GM18867 (cell line): Measurements from ENCODE around the gene JPH2.
"Not testable (repeated sequence)": the region's sequence is repeated elsewhere in the genome, so short reads cannot be mapped to it uniquely, and the experiment has no call there.

Experiments used
- ATAC-seq: cut with Tn5 transposase; IDR thresholded peaks from one replicate; pipeline ENCODE4 v1.9.1; 2021; ENCODE audit warnings: mild to moderate bottlenecking, moderate library complexity; ENCODE audit not compliant: unreplicated experiment

The JPH2 gene

DNA sequence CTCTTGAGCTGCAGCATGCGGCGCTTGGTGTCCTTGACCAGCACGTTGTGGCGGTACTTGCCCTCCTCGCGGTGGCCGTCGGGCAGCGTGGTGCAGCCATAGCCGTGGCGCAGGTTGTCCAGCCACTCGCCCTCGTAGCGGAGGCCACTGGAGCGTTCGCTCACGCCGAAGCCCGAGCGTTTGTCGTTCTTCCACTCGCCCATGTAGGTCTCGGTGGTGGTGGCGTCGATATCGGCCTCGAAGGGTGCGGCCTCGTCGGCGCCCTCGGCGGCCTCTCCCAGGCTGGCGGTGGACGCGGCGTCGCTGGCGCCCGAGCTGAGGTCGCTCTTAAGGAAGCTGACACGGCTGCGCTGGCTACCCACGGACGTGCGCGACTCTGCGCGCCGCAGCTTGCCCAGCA, 27.3 kb downstream of the JPH2 start:
- no peak for ATAC-seq

DNA sequence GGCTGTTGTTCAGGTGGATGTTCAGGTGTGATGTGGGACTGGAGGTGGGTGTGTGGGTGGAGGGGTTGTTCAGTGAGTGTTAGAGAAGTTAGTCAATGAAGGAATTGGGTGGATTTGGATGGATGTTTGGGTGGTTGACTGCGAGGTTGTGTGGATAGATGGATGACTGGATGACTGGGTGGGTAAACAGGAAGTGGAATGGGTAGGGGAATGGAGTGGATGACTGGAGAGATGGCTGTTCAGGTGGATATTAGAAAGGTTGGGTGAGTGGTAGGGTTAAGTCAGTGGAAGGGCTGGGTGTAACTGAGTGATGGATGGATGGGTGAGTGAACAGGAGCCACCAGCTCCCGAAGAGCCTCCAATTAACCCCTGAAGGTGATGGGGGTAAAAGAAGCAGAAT, 27.9 kb downstream of the JPH2 start:
- ATAC-seq = no peak

DNA sequence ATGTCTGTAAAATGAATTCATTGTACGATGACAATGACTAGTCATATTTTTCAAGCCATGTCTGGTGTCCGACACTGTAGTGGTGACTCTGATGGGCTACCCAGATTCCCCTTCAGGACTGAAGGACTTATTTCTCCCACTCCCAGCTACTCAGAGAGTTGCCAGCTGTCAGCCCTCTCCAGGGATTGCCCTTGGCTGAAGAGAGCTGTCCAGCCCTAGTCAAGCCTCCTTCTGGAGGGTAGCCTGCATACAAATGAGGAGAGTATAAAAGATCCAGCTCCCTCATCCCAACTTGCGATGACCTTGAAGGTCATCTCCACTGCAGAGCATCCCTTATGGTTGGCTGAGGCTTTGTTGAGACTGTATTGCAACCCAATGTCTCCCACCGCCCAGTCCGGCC, 29.9 kb downstream of the JPH2 start:
- ATAC-seq = no peak

DNA sequence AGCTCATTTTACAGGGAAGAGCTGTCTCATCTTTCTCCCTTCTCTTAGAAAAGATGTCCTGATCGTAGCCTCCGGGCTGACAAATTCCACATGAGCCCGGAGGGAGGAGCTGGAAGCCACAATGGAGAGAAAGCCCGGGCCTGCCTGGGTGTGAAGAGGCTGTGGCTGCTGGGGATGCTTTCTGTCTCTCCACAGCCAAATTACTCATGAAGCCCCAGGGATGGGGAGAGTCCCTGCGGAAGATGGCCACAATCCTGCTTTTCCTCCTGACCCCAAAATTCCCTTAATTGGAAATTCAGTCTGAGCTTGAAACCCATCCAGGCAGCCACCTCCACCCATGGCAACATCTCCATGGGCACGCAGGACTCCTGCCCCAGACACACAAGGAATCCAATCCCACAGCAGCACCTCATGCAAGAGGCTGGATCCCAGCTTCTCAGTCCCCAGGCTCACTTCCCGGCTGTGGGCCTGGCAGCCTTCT, 32.4 kb downstream of the JPH2 start:
- ATAC-seq = no peak

GRCh38 chr20:44153636-44154043, 33.3 kb downstream of the JPH2 start:
- ATAC-seq = no peak

- no peak for ATAC-seq
Measured at GRCh38 chr20:44151621-44152416, 35.2 kb downstream of the JPH2 start.

- no peak for ATAC-seq
Measured at GRCh38 chr20:44146272-44146671, 40.7 kb downstream of the JPH2 start.

DNA sequence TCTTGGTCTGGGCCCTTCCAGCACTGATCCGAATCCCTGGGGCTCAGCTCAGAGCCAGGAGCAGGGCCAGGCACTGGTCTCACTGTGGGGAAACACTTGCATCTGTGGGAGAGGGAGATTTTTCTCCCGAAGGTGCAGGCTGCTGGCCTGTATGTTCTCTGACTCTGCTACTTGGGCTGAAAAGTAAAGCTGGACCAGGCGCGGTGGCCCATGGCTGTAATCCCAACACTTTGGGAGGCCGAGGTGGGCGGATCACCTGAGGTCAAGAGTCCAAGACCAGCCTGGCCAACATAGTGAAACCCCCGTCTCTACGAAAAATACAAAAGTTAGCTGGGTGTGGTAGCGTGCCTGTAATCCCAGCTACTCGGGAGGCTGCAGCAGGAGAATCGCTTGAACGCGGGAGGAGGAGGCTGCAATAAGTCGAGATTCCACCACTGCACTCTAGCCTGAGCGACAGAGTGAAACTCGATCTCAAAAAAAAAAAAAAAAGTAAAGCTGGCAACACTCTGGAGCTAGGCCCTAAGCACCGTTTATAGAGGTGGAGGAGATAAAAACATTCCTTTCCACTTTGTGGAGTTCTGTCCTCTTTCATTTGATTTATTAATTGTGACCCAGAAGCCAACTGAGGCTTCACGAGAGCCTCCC, 41.7 kb downstream of the JPH2 start:
- no peak for ATAC-seq

DNA sequence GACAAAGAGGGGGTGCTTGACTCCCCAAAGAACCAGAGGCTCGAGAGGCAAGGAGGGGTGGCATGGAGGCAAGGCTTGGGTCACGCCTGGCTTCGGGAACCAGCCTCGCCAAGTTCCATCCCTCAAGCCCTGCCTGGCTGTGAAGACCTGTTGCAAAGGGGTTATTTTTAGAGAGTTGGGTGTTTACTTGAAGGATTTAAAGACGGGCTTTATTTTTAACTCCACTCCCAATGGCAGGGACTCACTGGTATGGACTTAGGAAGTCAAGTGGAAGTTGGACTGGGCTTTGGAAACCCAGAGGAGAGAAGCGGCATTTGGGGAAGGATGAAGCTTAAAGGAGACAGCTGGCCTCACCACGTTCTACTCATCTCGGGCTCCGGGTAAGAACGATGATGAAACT, 43.1 kb downstream of the JPH2 start:
- no peak for ATAC-seq

DNA sequence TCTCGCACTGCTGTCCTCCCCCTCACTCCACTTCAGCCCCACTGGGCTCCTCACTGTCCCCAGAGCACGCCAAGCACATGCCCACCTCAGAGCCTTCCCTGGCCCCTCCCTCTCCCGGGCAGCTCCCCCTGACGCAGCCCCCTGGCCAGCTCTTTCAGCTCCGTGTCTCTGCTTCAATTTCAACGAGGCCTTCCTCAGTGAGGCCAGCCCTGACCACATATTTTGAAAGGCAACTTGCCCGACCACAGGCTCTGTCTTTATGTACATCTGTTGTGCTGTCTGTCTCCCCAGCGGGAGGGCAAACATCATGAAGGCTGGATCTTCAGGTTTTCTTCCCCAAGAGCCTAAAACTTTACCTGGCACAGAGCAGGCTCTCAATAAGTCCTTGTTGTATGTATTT, 44.6 kb downstream of the JPH2 start:
- ATAC-seq = no peak

- ATAC-seq = no peak
Measured at GRCh38 chr20:44141873-44142272, 45.1 kb downstream of the JPH2 start.

DNA sequence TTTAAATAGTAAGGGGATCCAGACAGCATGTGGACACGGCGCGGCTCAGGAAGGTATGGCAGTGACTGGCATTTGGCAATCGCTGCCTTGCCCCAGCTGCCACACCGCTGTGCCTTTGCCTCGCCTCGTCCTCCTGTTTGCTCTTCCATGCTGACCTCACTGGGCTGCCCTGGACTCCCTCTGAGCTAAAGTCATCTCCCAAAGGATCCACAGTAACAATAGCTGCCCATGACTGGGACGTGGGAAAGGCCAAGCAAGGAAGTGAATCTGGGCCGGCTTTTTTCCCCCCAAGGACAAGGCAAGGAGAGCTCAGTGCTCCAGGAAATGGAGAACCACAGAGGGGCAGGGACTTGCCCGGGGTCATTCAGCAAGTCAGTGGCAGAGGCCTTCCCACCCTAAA, 48.1 kb downstream of the JPH2 start:
- no peak for ATAC-seq

GRCh38 chr20:44137266-44137801, 49.7 kb downstream of the JPH2 start:
- ATAC-seq = no peak

DNA sequence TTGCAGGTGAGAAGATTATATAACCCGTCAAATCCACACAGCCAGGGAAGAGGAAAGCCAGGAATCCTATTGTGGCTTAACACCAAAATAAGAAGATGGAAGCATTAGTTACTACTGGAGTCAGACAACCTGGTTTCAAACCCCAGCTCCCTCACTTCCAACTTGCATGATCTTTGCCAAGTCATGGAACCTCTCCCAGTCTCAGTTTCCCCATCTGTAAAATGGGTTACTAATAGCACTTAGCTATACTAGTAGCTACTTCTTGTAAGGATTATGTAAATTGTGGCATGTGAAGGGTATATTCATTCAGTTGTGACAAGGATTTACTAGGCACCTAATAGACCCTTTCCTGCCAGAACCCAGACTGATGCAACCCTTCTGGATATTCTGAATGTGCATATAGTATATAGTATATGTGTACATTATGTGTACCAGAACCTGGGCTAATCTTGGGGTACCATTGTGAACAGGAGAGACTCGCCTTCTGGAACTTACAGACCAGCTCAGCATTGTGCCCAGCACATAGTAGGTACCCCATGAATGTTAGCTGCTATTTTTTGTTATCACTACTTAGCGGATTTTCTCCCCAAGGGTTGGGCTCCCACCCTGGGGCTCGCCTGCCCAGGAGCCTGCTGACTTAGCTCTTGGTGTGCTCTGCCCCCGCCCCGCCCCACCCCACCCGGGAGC, 50.3 kb downstream of the JPH2 start:
- ATAC-seq = no peak

GRCh38 chr20:44135417-44136204, 51.4 kb downstream of the JPH2 start:
- no peak for ATAC-seq

DNA sequence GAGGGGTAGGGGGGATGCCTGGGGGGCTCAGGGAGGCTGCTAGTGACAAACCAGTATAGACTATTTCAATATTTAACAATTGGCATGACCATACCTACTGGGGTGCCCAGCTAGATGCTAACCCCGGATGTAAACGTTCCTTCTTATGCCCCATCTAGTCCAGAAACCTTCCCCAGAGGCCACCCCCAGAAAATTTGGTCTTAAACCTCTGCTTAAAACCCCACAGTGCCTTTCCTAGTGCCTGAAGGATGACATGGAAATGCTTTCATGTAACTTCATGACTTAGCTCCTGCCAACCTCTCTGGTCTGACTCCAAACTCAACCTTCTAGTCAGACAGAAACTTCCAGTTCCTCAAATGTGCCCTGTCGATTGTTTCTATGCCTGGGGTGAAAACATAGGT, 52.0 kb downstream of the JPH2 start:
- no peak for ATAC-seq

- no peak for ATAC-seq
Measured at GRCh38 chr20:44133424-44133823, 53.6 kb downstream of the JPH2 start.

- ATAC-seq = no peak
Measured at GRCh38 chr20:44131704-44132103, 55.3 kb downstream of the JPH2 start.

DNA sequence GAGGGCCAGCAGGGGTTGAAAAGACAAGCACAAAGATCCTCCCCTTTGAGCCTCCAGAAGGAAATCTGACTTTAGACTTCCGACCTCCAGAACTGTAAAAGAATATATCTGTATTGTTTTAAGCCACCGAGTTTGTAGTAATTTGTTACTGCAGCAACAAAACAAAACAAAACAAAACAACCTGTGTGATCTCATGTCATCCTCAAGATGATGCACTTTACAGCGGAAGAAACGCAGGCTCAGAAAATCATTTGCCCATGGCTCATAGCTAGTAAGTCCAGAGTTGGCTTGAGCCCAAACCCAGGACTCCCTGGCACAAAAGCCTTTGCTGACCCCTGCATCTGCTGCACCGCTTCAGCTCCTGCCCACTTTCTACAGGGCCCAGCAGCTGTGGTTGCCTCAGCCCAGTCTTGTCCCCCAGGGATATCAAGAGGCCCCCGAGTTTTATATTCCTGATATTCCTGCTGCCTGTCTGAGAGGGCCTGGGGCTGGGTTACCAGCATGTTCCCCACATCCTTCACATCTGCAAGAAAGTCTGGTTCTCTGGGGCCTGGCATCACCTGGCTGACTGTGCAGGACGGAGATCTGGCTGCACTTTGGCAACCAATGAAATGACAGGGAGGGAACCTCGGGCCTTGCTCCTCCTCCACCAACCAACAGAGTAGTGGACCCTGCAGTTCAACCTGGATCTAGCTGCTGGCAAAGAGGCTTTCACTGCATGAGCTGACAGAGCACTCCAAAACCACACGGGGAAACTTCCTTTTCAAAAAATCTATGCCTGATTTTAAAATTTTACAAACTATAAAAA, 56.9 kb downstream of the JPH2 start:
- no peak for ATAC-seq

- not testable (repeated sequence) for ATAC-seq
Measured at GRCh38 chr20:44129300-44129699, 57.7 kb downstream of the JPH2 start.
